PFSK-1 (cell line): ENCODE results near the gene PIK3R1.

ENCODE experiments used
- POLR2AphosphoS5 ChIP-seq: IDR thresholded peaks from 2 replicates; pipeline ENCODE4 v1.6.1; 2012; ENCODE audit warnings: low read depth, mild to moderate bottlenecking, control low read depth, low read length, moderate library complexity
- REST ChIP-seq, 2 experiments: IDR thresholded peaks; 2 replicates each; pipeline versions ENCODE4 v1.6.1 to v1.8.0; 2011 to 2012; ENCODE audit warnings: low read depth in 2 of 2, low read length in 2 of 2, control low read depth in 1 of 2, inconsistent platforms in 1 of 2, mild to moderate bottlenecking in 1 of 2, moderate library complexity in 1 of 2; ENCODE audit not compliant: insufficient read depth in 1 of 2
- TAF1 ChIP-seq: IDR thresholded peaks from 2 replicates; pipeline ENCODE4 v1.6.1; 2012; ENCODE audit warnings: low read length, control low read depth, borderline replicate concordance; ENCODE audit not compliant: insufficient read depth

- no peak for TF ChIP-seq POLR2AphosphoS5
- no peak for TF ChIP-seq TAF1
- no peak for TF ChIP-seq REST (IDR thresholded peaks at IDR 0.05; ENCODE audit: insufficient read depth in 1 of 2, low read depth in 2 of 2, low read length in 2 of 2)
These were observed 8.3 kb downstream of the PIK3R1 start for GRCh38 chr5:68223904-68224303.
